ENCODE measurements around the gene CBARP. TPM values are rescaled to one million over a fixed set of nuclear protein-coding genes. Genes with fewer than 3 reads are reported as not detected.

Gene CBARP
- total and polyA plus RNA-seq, 9 of the 15 experiments (the other 6 are each of a cell fraction or from before 2014, with no cell fraction given) = 0.03 to 8.9 (median 1.2) TPM; not detected in 1

GRCh38 chr19:1264801-1265614, 27.2 kb upstream of the CBARP start (continued):
- no peak for TF ChIP-seq ZNF277 (CRISPR knock-in tag; IDR thresholded peaks at IDR 0.05; ENCODE audit: borderline replicate concordance)
- no peak for TF ChIP-seq ZNF609 (CRISPR knock-in tag; IDR thresholded peaks at IDR 0.05; ENCODE audit: borderline replicate concordance)
- TF ChIP-seq ZNF24 (IDR thresholded peaks at IDR 0.05) = no peak
- TF ChIP-seq ZSCAN29 (IDR thresholded peaks at IDR 0.05) = no peak
- TF ChIP-seq ARID2 (IDR thresholded peaks at IDR 0.05) = no peak
- TF ChIP-seq SOX6 (IDR thresholded peaks at IDR 0.05) = peak; percentile 20; the same call in 1 of the 2 replicates
- peak; percentile 24; the same call in 1 of the 2 replicates for TF ChIP-seq LEF1 (IDR thresholded peaks at IDR 0.05)
- peak; percentile 32 to 40; a peak in 1 of 4 replicates for TF ChIP-seq KDM1A (IDR thresholded peaks at IDR 0.05)
- TF ChIP-seq HNRNPH1 (optimal IDR thresholded peaks at IDR 0.05; ENCODE audit: low read depth, low read length) = no peak
- TF ChIP-seq STAT5A (IDR thresholded peaks at IDR 0.05; ENCODE audit: borderline replicate concordance, low read length) = no peak
- no peak for TF ChIP-seq ZBTB49 (CRISPR knock-in tag; IDR thresholded peaks at IDR 0.05; ENCODE audit: borderline replicate concordance)
- TF ChIP-seq SMARCC2 (IDR thresholded peaks at IDR 0.05; ENCODE audit: low read depth) = no peak
- TF ChIP-seq ELK1 (CRISPR knock-in tag; IDR thresholded peaks at IDR 0.05) = no peak
- TF ChIP-seq ZBTB17 (CRISPR knock-in tag; IDR thresholded peaks at IDR 0.05) = no peak
- TF ChIP-seq SUPT5H (IDR thresholded peaks at IDR 0.05) = no peak
- TF ChIP-seq ZNF76 (CRISPR knock-in tag; IDR thresholded peaks at IDR 0.05; ENCODE audit: borderline replicate concordance) = no peak
- TF ChIP-seq WHSC1 (IDR thresholded peaks at IDR 0.05; ENCODE audit: low read length) = no peak
- no peak for TF ChIP-seq KAT7 (CRISPR knock-in tag; IDR thresholded peaks at IDR 0.05; ENCODE audit: borderline replicate concordance)
- TF ChIP-seq MTA1 (IDR thresholded peaks at IDR 0.05; ENCODE audit: borderline replicate concordance) = 0 out of 2 replicates have a peak, but pooled peaks have one; percentile 37
- no peak for TF ChIP-seq KHSRP (IDR thresholded peaks at IDR 0.05)
- no peak for TF ChIP-seq BMI1 (IDR thresholded peaks at IDR 0.05; ENCODE audit: low read length)

Measured in K562 (cell line).